Measurements from ENCODE around the gene MAST1.
"Not testable (repeated sequence)": the region's sequence is repeated elsewhere in the genome, so short reads cannot be mapped to it uniquely, and the experiment has no call there.

Gene MAST1

GRCh38 chr19:12899891-12900518, 61.7 kb downstream of the MAST1 start:
- no peak for DNase-seq

- DNase-seq = no peak
Observed at GRCh38 chr19:12907166-12907565, 68.9 kb downstream of the MAST1 start.

- DNase-seq = no peak
Observed at GRCh38 chr19:12912571-12912970, 74.3 kb downstream of the MAST1 start.

- DNase-seq = no peak
Observed at GRCh38 chr19:12913011-12913561, 74.8 kb downstream of the MAST1 start.

GRCh38 chr19:12913851-12914690, 75.8 kb downstream of the MAST1 start:
- DNase-seq = peak; percentile 70

DNA sequence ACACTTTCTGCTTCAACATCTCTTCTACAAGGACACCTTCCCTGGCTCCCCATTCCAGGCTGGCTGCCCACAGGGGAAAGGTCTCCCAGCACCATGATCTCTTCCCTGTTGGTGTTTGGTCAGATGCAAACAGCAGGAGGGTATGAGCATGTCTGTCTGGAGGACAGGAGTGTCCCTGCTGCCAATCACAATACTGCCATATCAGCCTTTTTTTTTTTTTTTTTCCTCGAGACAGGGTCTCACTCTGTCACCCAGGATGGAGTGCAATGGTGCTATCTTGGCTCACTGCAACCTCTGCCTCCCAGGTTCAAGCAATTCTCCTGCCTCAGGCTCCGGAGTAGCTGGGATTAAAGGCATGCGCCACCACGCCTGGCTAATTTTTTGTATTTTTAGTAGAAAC, 77.5 kb downstream of the MAST1 start:
- DNase-seq = not testable (repeated sequence)

DNA sequence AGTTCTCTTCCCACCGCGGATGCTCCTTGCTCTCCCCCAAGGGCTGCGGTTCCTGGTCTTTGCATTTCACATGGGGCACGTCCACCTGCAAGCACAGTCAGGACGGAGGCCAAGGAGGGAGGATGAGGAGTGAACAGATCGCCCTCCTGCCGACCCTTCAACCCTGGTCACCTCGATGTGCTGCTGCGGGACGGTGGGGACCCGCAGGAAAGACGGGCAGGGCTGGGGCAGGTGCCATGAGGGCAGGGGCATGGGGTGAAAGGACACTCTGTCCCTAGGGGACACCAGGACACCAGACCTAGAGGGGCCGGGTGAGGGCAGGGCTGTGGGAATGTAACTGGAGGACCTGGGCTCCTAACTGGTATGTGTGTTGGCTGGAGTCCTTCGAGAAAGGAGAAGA, 79.9 kb downstream of the MAST1 start:
- no peak for DNase-seq

GRCh38 chr19:12921047-12921446, 82.7 kb downstream of the MAST1 start:
- no peak for DNase-seq

- DNase-seq = no peak
Observed at GRCh38 chr19:12922959-12923358, 84.6 kb downstream of the MAST1 start.

Data from CD4-positive, alpha-beta T cell treated with Interleukin-15 for 1 hour (primary cell).